HG03432 (cell line): ENCODE results near the gene GPRIN1.

ENCODE experiments used
- ATAC-seq: cut with Tn5 transposase; IDR thresholded peaks from one replicate; pipeline ENCODE4 v1.9.1; 2021; ENCODE audit warnings: mild to moderate bottlenecking, moderate library complexity; ENCODE audit not compliant: unreplicated experiment

Gene GPRIN1

GRCh38 chr5:176625512-176625911 lies 15.6 kb upstream of the GPRIN1 start:
- no peak for ATAC-seq

GRCh38 chr5:176624938-176625337 lies 15.0 kb upstream of the GPRIN1 start:
- ATAC-seq = no peak

DNA sequence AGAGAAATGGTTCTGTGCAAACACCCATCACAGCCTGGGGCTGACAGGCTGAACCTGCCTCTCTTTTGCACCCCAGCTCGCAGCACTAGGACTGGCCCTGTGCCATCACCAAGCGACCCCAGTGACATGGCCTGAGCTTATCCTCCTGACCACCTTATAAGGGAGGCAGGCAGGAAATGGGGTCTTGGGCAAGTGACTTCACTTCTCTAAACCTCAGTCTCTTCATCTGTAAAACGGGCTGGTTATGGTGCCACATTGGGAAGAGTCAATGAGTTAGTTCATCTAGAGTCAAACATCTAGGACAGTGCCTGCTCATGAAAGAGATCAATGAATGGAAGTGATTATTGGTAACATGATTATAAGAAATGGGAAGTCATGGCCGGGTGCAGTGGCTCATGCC lies 14.2 kb upstream of the GPRIN1 start:
- ATAC-seq = no peak

GRCh38 chr5:176621661-176622079 lies 11.7 kb upstream of the GPRIN1 start:
- ATAC-seq = no peak

DNA sequence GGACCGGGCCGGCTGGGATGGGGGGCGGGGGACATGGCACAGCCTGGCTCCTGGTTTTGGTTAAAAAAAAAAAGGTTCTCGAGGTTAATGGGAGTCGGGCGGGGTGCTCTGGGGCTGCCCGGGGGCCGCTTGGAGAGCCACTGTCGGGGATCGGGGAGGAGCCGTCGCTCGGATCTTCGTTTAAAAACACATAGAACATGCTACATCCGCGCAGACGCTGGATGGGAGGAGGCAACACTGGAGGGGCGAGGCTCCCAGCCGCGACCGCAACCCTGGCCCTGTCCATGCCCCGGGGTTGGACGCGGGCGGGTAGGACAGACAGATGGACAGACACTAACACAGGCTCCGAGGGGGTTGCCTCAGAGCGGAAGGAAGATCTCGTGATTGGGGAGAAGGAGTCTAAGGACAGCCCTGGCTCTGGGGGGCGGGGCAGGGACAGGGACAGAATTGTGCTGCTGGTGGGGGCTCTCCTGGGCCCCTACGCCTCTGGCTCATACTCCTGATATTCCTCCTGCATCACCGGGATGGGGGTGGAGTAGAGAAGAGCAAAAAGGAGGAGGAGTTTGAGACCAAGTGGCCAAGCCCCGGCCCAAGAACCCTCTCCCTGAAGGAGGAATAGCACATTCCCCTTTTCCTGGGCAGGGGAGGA lies 10.5 kb upstream of the GPRIN1 start:
- no peak for ATAC-seq

DNA sequence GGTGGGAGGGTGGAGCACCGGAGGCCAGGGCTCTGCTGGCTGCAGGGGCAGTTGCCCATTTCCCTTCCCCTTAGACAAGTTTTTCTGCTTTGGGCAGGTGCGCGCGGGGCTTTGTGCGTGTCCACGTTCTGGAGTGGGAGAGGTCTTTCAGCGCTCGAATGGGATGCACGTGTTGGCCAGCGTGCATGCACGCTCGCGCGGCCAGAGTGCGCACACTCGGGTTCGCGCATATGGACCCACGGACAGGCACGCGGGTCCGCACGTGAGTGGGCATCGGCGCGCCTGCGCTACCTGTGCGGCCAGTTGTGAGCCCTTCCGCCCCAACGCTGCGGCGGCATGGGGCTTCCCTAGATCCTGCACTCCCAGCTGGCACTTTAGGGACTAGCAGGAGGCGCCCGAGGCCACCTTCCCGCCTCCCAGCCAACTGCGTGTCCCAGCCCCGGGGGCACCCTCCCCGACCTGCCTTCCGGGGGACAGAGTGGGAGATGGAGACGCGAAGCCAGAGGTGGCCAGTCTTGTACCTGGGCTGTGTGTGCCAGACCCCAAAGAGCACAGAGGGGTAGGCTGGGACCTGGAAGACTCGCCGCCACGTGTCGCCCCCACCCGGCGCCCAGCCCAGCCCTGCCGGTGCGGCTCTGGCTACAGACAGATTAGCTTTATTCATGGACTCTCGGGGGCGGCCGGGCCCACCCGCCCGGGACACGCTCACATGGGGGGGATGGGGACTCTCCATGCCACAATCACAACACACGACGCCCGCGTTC lies 9.8 kb upstream of the GPRIN1 start:
- no peak for ATAC-seq

- ATAC-seq = peak; percentile 89
Observed at GRCh38 chr5:176619203-176619568, 9.2 kb upstream of the GPRIN1 start.

- ATAC-seq = no peak
Observed at GRCh38 chr5:176618783-176619182, 8.8 kb upstream of the GPRIN1 start.

DNA sequence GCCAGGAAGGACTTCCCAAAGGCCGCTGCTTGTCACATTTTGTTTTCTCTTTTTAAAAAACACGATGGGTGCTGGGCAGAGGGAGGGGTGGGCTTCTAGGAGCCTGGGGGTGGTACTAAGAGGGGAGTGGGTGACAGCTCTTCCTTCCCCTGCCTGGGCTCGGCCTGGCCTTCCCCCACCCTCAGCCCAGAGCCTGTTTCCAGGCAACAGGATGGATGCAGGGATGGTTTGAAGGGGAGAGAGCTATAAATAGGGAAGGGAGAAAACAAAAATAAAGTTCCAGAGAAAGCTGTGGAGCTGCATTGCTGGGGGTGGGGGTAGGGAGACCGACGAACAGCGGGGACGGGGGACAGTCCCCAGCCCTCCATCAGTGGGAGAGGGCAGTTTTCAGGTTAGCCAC lies 6.6 kb upstream of the GPRIN1 start:
- no peak for ATAC-seq

DNA sequence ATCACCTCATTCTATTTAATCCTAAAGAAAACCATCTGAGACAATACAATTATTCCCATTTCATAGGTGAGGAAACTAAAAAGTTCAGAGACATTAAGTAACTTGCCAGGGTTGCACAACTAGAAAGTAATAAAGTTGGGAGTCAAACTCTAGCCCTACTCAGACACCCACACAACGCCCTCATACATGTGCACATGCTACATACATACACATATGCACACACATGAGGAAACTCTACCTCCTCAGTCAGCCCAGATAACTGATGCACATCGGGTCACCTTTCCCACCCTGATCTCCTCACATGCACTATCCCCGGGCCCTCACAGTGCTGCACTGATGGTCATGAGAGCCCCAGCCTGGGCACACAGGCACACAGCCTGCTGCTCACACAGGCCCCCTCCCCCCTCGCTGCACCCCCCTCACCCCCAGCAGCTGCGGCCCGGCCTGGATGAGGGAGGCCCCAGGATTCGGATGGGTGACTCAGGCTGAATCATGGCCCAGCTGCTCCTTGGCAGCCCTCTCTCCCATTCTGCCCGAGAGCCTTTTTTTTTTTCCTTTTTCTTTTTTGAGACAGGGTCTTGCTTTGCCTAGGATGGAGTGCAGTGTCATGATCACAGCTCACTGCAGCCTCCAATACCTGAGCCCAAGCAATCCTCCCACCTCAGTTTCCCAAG lies 5.0 kb upstream of the GPRIN1 start:
- no peak for ATAC-seq

- ATAC-seq = no peak
Observed at GRCh38 chr5:176612855-176613254, 2.9 kb upstream of the GPRIN1 start.

DNA sequence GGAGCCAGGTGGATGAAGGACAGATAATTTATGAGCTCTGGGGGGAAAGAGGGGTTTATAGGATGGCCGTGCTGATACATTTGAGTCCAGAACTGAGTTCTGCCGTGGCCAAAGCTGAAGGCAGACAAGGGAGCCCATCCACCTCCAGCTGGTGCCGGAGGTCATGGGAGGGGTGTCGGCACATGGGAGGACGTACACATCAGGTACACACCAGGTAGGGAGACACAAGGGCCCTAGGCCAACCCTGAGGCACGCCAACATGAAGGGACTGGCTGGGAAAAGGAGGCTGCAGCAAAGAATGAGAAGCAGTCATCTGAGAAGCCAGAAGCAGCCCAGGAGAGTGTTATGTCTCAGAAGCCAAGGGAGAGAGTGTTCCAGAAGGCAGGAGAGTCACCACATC lies 2.1 kb upstream of the GPRIN1 start:
- ATAC-seq = no peak

DNA sequence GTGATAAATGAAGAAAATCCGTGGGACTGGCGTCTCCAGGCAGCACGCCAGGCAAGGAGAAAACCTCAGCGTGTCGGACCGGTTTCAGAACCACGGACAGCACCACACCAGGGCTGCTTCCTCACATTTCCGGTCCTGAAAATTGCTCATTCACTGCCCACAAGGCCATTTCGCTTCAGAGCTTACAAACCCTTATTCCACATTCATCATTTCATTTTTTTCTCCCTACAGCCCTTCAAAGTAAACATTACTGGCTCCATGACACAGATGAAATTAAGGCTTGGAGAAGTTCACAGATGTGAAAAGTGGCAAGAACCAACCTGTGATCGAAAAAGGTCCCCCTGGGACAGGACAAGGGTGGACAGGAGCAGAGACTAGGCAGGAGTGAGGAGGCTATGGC lies 1.5 kb upstream of the GPRIN1 start:
- ATAC-seq = no peak

GRCh38 chr5:176610435-176610773 lies 448 bp upstream of the GPRIN1 start:
- peak; percentile 19 for ATAC-seq

GRCh38 chr5:176608937-176609723 lies 826 bp downstream of the GPRIN1 start:
- peak; percentile 34 for ATAC-seq

DNA sequence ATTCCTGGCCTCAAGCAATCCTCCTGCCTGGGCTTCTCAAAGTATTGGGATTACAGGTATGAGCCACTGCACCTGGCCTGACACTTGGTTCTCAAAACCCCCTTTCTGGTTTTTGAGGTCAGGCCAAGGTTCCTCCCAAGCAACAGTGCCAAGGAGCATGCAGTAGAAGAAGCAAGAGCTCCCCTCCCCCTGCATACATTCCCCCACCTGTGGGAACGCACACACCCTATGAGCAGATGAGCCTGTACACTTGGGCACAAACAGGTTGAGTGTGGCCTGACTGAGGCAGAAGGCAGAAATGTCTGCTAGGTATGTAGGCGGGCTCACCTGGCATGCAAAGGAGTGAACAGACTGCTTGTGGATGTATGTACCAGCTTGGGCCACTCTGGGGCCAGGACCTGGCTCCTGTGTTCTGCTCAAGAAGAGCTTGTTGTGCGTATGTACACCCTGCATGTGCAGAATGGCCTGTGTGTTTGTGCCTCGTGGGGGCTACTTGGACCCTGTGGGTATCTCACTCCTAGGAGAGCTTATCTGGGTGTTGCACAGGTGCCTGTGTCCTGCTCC lies 1.7 kb downstream of the GPRIN1 start:
- no peak for ATAC-seq

- ATAC-seq = no peak
Observed at GRCh38 chr5:176606875-176607274, 3.1 kb downstream of the GPRIN1 start.

GRCh38 chr5:176606032-176606431 lies 3.9 kb downstream of the GPRIN1 start:
- no peak for ATAC-seq

DNA sequence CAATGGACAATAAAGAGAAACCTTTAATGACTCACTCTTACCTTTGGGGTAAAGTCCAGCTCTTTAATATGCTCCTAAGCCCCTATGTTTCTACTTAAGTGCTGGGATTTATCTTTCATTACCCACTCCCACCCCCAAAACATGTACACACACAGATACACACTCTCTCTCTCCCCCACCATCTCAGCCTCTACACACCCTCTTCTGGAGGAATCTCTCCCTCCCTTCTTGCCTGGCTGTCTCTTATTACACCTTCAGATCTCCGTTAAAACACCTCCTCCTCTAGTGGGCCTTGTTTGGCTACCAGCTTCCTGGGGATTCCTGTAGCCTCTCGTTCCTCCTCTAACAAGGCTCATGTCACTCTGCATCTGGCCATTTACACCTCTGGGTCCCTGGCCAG lies 6.9 kb downstream of the GPRIN1 start:
- ATAC-seq = no peak

- no peak for ATAC-seq
Observed at GRCh38 chr5:176601901-176602482, 8.0 kb downstream of the GPRIN1 start.
